KMS-11 (cell line): ENCODE measurements around the gene PRKACG.

ENCODE experiments used
- H2AFZ ChIP-seq: fragments of 200-600 bp; sonication (generic); 2 replicates; pipeline ENCODE4 v1.6.1; 2016; ENCODE audit warnings: antibody characterized with exemption, mixed run types, low read depth
- H3K27ac ChIP-seq: fragments of 200-600 bp; sonication (generic); 2 replicates; pipeline ENCODE4 v1.6.1; 2016; ENCODE audit warnings: mild to moderate bottlenecking, mixed run types
- H3K27me3 ChIP-seq: fragments of 200-600 bp; sonication (generic); 2 replicates; pipeline ENCODE4 v1.6.1; 2017; ENCODE audit warnings: mild to moderate bottlenecking, low read depth, mixed run types, moderate library complexity; ENCODE audit not compliant: insufficient read depth
- H3K36me3 ChIP-seq: fragments of 200-600 bp; sonication (generic); 2 replicates; pipeline ENCODE4 v1.6.1; 2017; ENCODE audit warnings: mild to moderate bottlenecking, mixed run types; ENCODE audit not compliant: insufficient read depth
- H3K4me1 ChIP-seq: fragments of 200-600 bp; sonication (generic); 2 replicates; pipeline ENCODE4 v1.6.1; 2016; ENCODE audit warnings: mild to moderate bottlenecking, low read depth, mixed run types; ENCODE audit not compliant: poor library complexity, severe bottlenecking
- H3K4me2 ChIP-seq: fragments of 200-600 bp; sonication (generic); 2 replicates; pipeline ENCODE4 v1.7.0; 2016; ENCODE audit warnings: mild to moderate bottlenecking, mixed run types
- H3K4me3 ChIP-seq: fragments of 200-600 bp; sonication (generic); IDR thresholded peaks from 2 replicates; pipeline ENCODE4 v1.6.1; 2017; ENCODE audit warnings: low read depth, low read length, mixed read lengths; ENCODE audit not compliant: insufficient read depth
- H3K79me2 ChIP-seq: fragments of 200-600 bp; sonication (generic); 2 replicates; pipeline ENCODE4 v1.6.1; 2016; ENCODE audit warnings: low read depth, mixed run types; ENCODE audit not compliant: insufficient read depth
- H3K9ac ChIP-seq: fragments of 200-600 bp; sonication (generic); 2 replicates; pipeline ENCODE4 v1.6.1; 2016; ENCODE audit warnings: mild to moderate bottlenecking, mixed run types
- H4K20me1 ChIP-seq: fragments of 200-600 bp; sonication (generic); 2 replicates; pipeline ENCODE4 v1.6.1; 2016; ENCODE audit warnings: mild to moderate bottlenecking, mixed run types; ENCODE audit not compliant: insufficient read depth
- CTCF ChIP-seq: fragments of 200-600 bp; sonication (generic); conservative IDR thresholded peaks from 2 replicates; pipeline ENCODE4 v1.6.1; 2017; ENCODE audit warnings: low read depth, mild to moderate bottlenecking, antibody characterized with exemption, low read length, moderate library complexity, mixed read lengths

Gene PRKACG

GRCh38 chr9:69023650-69024049 lies 9.7 kb upstream of the PRKACG start:
- H3K4me1 ChIP-seq = peaks cover 22% of the 10 kb centered on the region
- H2AFZ ChIP-seq = no peak overlapping the region
- H3K4me3 ChIP-seq = no peak overlapping the region

DNA sequence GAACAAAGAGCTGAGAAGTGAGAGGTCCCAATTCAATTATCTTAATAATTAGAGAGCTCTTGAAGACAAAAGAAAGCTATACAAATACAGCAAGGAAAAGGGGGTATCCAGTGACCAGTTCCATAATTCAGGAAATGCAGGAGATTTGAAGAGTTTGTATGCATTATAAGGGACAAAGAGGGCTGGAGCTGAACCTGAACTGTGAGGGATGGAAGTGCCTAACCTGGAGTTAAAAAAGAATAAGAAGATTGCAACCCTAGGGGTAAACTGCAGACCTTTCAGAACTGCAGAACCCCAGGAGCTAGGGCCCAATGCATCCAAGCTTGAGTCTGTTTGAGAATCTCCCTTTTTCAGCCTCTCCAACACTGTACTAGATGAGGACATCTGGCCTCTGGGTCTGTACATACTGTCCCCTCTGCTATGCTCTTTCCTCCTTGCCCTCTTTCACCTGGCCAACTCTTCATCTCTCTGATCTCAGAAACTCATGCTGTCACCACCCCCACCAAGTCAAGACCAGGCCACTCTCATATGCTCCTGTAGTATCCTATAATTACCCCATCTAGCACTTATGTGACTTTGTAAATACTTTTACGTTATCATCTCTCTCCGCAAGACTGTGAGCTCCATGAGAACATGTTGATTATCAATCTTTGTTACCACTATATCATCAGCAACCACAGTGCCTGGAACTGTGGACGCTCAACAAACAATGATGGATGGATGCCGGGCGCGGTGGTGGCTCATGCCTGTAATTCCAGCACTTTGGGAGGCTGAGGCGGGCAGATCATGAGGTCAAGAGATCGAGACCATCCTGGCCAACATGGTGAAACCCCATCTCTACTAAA lies 6.6 kb upstream of the PRKACG start:
- Histone ChIP-seq H4K20me1 (no peaks in the 10 kb centered on the region), H3K79me2 (no peaks in the 10 kb centered on the region), H2AFZ (no peak overlapping the region), H3K4me3 (no peak overlapping the region), H3K27ac (no peak overlapping the region), H3K4me2 (no peak overlapping the region), H3K27me3 (no peaks in the 10 kb centered on the region), H3K4me1 (no peaks in the 10 kb centered on the region), H3K36me3 (no peaks in the 10 kb centered on the region), H3K9ac (no peak overlapping the region)
- TF ChIP-seq CTCF = no peak

More at GRCh38 chr9:69023650-69024049, 9.7 kb upstream of the PRKACG start:
- H3K4me2 ChIP-seq = no peak overlapping the region
- H3K27me3 ChIP-seq = no peaks in the 10 kb centered on the region
- TF ChIP-seq CTCF = no peak
- H3K9ac ChIP-seq = no peak overlapping the region
- no peaks in the 10 kb centered on the region for H3K79me2 ChIP-seq
- no peak overlapping the region for H3K27ac ChIP-seq
- no peaks in the 10 kb centered on the region for H4K20me1 ChIP-seq
- no peaks in the 10 kb centered on the region for H3K36me3 ChIP-seq

- Histone ChIP-seq H3K36me3 (no peaks in the 10 kb centered on the region), H3K4me3 (no peak overlapping the region), H2AFZ (no peak overlapping the region), H3K4me1 (no peaks in the 10 kb centered on the region), H3K79me2 (no peaks in the 10 kb centered on the region), H3K4me2 (no peak overlapping the region), H3K27ac (no peak overlapping the region), H4K20me1 (no peaks in the 10 kb centered on the region), H3K27me3 (no peaks in the 10 kb centered on the region), H3K9ac (no peak overlapping the region)
- TF ChIP-seq CTCF = no peak
Measured at GRCh38 chr9:69019808-69020207, 5.9 kb upstream of the PRKACG start.

DNA sequence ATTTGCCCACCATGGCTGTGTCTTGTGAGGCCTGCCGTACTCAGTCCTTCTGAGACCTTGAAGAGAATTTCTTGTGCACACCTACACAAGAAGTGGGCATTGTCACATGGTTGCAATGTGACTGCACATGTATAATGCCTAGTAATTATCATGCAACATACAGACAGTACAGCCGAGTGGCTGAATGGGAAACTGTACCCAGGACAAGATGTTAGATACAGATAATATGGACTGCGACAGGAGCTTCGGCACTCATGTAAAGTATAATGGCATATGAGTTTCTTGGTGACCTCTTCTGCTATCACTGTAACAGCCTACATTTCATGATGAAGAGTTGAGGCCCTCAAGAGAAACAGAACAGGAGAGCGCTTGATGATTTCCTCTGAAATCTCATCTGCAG lies 4.8 kb upstream of the PRKACG start:
- no peaks in the 10 kb centered on the region for H3K27me3 ChIP-seq
- TF ChIP-seq CTCF = no peak
- no peaks in the 10 kb centered on the region for H3K4me1 ChIP-seq
- H3K4me2 ChIP-seq = no peak overlapping the region
- no peak overlapping the region for H3K9ac ChIP-seq
- H3K27ac ChIP-seq = no peak overlapping the region
- H3K79me2 ChIP-seq = no peaks in the 10 kb centered on the region
- H2AFZ ChIP-seq = no peak overlapping the region
- H3K36me3 ChIP-seq = no peaks in the 10 kb centered on the region
- no peaks in the 10 kb centered on the region for H4K20me1 ChIP-seq
- no peak overlapping the region for H3K4me3 ChIP-seq
